Liver (tissue), 3 donors: ENCODE data around the gene UQCR10.

ENCODE experiments used
- ATF3 ChIP-seq: IDR thresholded peaks from 2 replicates; pipeline ENCODE4 v1.6.1; 2016; ENCODE audit warnings: antibody characterized with exemption
- CTCF ChIP-seq: fragments of 150-350 bp; IDR thresholded peaks from 2 replicates; pipeline ENCODE4 v1.5.1; 2017; ENCODE audit warnings: improper control_type of control experiment, low read depth, low read length; ENCODE audit not compliant: missing input control
- EGR1 ChIP-seq, 2 donors: IDR thresholded peaks; 2 replicates each; pipeline ENCODE4 v1.6.1; 2016 to 2018; ENCODE audit warnings: antibody characterized with exemption in 2 of 2, low read depth in 2 of 2
- FOXA2 ChIP-seq: IDR thresholded peaks from 2 replicates; pipeline ENCODE4 v1.6.1; 2016; ENCODE audit warnings: antibody characterized with exemption
- GABPA ChIP-seq, 2 donors: IDR thresholded peaks in 1 of 2; conservative IDR thresholded peaks in 1 of 2; 2 replicates each; pipeline ENCODE4 v1.6.1; 2016; ENCODE audit warnings: antibody characterized with exemption in 2 of 2, mild to moderate bottlenecking in 1 of 2, moderate library complexity in 1 of 2
- JUND ChIP-seq, 2 donors: IDR thresholded peaks; 2 replicates each; pipeline ENCODE4 v1.6.1; 2016; ENCODE audit warnings: antibody characterized with exemption in 2 of 2
- MAX ChIP-seq: IDR thresholded peaks from 2 replicates; pipeline ENCODE4 v1.6.1; 2016; ENCODE audit warnings: antibody characterized with exemption
- RAD21 ChIP-seq, 2 donors: IDR thresholded peaks; 2 replicates each; pipeline ENCODE4 v1.6.1; 2016; ENCODE audit warnings: antibody characterized with exemption in 2 of 2, mild to moderate bottlenecking in 2 of 2
- REST ChIP-seq: IDR thresholded peaks from 2 replicates; pipeline ENCODE4 v1.6.1; 2016; ENCODE audit warnings: antibody characterized with exemption, mild to moderate bottlenecking
- RXRA ChIP-seq, 2 donors: IDR thresholded peaks; 2 replicates each; pipeline ENCODE4 v1.6.1; 2017 to 2018; ENCODE audit warnings: antibody characterized with exemption in 2 of 2, mild to moderate bottlenecking in 1 of 2
- TAF1 ChIP-seq: conservative IDR thresholded peaks from 2 replicates; pipeline ENCODE4 v1.6.1; 2016; ENCODE audit warnings: antibody characterized with exemption, mild to moderate bottlenecking
- YY1 ChIP-seq: IDR thresholded peaks from 2 replicates; pipeline ENCODE4 v1.6.1; 2016; ENCODE audit warnings: antibody characterized with exemption, mild to moderate bottlenecking
- ZBTB33 ChIP-seq: IDR thresholded peaks from 2 replicates; pipeline ENCODE4 v1.6.1; 2016; ENCODE audit warnings: antibody characterized with exemption
- donor health status: healthy.
- donor health status: healthy.

DNA sequence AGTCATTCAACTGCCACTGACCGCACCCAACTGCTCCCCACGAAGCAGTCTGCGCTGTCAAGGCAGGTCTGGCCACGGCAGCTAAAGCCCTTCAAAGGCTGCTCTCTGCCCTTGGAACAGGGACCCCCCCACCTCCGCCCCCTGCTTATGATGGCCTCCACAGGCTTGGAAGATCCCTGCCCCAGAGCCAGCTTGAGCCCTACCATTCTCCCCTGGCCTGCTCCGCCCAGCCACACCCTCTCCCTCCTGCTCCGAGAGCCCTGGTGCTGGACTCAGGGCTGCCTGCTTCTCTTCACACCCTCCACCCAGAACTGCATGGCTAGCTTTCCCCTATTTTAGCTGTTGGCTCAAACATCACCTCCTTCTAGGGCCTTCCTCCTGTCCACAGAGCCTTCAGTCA is 19.3 kb upstream of the UQCR10 start:
- TF ChIP-seq CTCF (no peak), RAD21 (IDR thresholded peaks at IDR 0.05) (no peak), RXRA (IDR thresholded peaks at IDR 0.05) (no peak), EGR1 (IDR thresholded peaks at IDR 0.05; ENCODE audit: low read depth in 2 of 2) (no peak), ZBTB33 (no peak), GABPA (IDR thresholded peaks at IDR 0.05 in 1 of 2, conservative IDR thresholded peaks at IDR 0.05 in 1 of 2) (no peak), TAF1 (no peak), REST (no peak), MAX (no peak), YY1 (no peak), FOXA2 (no peak), JUND (IDR thresholded peaks at IDR 0.05) (no peak), ATF3 (no peak)
